GM06990 (cell line): ENCODE data around the gene NFATC3.

ENCODE experiments used
- DNase-seq: peaks from one replicate; pipeline ENCODE4 v3.0.0-alpha.2; 2011; ENCODE audit not compliant: insufficient read length; ENCODE audit errors: extremely low read depth
- H3K27me3 ChIP-seq: replicated peaks from 2 replicates; pipeline ENCODE4 v1.6.0; 2011; ENCODE audit warnings: low read length; ENCODE audit not compliant: control insufficient read depth, insufficient read depth
- H3K36me3 ChIP-seq: 2 replicates; pipeline ENCODE4 v1.5.1; 2011; ENCODE audit warnings: low read length; ENCODE audit not compliant: control insufficient read depth, insufficient read depth
- H3K4me3 ChIP-seq: replicated peaks from 2 replicates; pipeline ENCODE4 v1.5.1; 2011; ENCODE audit warnings: low read depth, mild to moderate bottlenecking, control low read depth, low read length
- TF ChIP-seq, protein P1 (sequence below): IDR thresholded peaks from 2 replicates; pipeline ENCODE4 v1.5.1; 2011; ENCODE audit warnings: low read length, control low read depth, mild to moderate bottlenecking, inconsistent platforms; ENCODE audit not compliant: insufficient read depth, poor library complexity, severe bottlenecking

Gene NFATC3

DNA sequence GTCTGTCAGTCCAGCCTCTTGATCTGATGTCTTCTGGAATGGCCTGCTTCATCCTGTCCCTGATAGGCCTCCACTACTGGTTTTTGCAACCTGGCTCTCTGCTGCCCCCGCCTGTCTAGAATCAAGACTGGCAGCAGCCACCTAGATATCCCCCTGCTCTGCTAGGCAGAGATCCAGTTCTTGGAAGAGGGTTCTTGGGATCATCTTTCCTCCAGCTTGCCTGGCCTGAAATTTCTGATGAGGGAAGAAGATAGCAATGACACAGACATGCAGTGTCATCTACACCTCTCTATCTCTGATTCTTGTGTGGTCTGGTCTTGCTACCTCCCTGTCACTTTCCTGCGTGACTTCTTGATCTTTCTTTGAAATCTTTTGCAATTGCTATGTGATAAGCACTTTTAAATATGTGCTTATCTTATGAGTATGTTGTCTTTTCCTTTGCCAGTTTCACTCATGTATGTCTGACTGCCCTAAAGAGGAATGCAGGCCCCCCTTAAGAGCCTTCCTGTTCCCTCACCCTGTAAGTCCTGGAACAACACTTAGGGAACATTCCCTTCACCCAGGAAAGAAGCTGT lies 20.3 kb upstream of the NFATC3 start:
- Histone ChIP-seq H3K36me3 (peaks cover 27% of the 10 kb centered on the region), H3K27me3 (no peaks in the 10 kb centered on the region), H3K4me3 (no peak overlapping the region)
- DNase-seq, result no peak
- TF ChIP-seq, protein P1, sequence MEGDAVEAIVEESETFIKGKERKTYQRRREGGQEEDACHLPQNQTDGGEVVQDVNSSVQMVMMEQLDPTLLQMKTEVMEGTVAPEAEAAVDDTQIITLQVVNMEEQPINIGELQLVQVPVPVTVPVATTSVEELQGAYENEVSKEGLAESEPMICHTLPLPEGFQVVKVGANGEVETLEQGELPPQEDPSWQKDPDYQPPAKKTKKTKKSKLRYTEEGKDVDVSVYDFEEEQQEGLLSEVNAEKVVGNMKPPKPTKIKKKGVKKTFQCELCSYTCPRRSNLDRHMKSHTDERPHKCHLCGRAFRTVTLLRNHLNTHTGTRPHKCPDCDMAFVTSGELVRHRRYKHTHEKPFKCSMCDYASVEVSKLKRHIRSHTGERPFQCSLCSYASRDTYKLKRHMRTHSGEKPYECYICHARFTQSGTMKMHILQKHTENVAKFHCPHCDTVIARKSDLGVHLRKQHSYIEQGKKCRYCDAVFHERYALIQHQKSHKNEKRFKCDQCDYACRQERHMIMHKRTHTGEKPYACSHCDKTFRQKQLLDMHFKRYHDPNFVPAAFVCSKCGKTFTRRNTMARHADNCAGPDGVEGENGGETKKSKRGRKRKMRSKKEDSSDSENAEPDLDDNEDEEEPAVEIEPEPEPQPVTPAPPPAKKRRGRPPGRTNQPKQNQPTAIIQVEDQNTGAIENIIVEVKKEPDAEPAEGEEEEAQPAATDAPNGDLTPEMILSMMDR, result peak; percentile 88

GRCh38 chr16:68065716-68066305 lies 19.4 kb upstream of the NFATC3 start:
- TF ChIP-seq, protein P1, result no peak
- DNase-seq, result no peak
- peaks cover 32% of the 10 kb centered on the region for H3K36me3 ChIP-seq
- H3K27me3 ChIP-seq, result no peaks in the 10 kb centered on the region
- no peak overlapping the region for H3K4me3 ChIP-seq

DNA sequence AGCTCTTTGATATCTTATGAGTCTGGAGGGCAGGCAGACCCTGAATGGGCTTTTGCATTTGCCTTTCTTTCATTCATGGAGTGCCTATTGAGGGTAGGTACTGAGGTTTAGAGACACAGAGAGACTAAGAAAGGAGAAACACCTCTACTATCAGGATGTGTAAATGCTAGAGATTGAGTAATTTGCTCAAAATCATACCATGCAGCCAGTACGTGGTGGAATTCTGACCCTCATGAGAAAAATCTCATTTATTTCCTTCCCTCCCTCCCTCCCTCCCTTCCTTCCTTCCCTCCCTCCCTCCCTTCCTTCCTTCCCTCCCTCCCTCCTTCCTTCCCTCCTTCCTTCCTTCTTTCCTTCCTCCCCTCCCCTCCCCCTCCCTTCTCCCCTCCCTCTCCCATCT lies 18.4 kb upstream of the NFATC3 start:
- DNase-seq, result no peak
- Histone ChIP-seq H3K36me3 (peaks cover 33% of the 10 kb centered on the region), H3K27me3 (no peaks in the 10 kb centered on the region), H3K4me3 (no peak overlapping the region)
- TF ChIP-seq, protein P1, result no peak

GRCh38 chr16:68068926-68069325 lies 16.2 kb upstream of the NFATC3 start:
- DNase-seq, result no peak
- H3K36me3 ChIP-seq, result peaks cover 44% of the 10 kb centered on the region
- TF ChIP-seq, protein P1, result no peak
- H3K4me3 ChIP-seq, result no peak overlapping the region
- H3K27me3 ChIP-seq, result no peaks in the 10 kb centered on the region

- Histone ChIP-seq H3K27me3 (no peaks in the 10 kb centered on the region), H3K4me3 (no peak overlapping the region), H3K36me3 (peaks cover 44% of the 10 kb centered on the region)
- no peak for DNase-seq
- TF ChIP-seq, protein P1, result no peak
Measured at GRCh38 chr16:68069511-68070248, 15.5 kb upstream of the NFATC3 start.
